ENCODE measurements around the gene TTC14.
"Not testable (repeated sequence)": the region's sequence is repeated elsewhere in the genome, so short reads cannot be mapped to it uniquely, and the experiment has no call there.

Gene TTC14, protein sequence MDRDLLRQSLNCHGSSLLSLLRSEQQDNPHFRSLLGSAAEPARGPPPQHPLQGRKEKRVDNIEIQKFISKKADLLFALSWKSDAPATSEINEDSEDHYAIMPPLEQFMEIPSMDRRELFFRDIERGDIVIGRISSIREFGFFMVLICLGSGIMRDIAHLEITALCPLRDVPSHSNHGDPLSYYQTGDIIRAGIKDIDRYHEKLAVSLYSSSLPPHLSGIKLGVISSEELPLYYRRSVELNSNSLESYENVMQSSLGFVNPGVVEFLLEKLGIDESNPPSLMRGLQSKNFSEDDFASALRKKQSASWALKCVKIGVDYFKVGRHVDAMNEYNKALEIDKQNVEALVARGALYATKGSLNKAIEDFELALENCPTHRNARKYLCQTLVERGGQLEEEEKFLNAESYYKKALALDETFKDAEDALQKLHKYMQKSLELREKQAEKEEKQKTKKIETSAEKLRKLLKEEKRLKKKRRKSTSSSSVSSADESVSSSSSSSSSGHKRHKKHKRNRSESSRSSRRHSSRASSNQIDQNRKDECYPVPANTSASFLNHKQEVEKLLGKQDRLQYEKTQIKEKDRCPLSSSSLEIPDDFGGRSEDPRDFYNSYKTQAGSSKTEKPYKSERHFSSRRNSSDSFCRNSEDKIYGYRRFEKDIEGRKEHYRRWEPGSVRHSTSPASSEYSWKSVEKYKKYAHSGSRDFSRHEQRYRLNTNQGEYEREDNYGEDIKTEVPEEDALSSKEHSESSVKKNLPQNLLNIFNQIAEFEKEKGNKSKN

DNA sequence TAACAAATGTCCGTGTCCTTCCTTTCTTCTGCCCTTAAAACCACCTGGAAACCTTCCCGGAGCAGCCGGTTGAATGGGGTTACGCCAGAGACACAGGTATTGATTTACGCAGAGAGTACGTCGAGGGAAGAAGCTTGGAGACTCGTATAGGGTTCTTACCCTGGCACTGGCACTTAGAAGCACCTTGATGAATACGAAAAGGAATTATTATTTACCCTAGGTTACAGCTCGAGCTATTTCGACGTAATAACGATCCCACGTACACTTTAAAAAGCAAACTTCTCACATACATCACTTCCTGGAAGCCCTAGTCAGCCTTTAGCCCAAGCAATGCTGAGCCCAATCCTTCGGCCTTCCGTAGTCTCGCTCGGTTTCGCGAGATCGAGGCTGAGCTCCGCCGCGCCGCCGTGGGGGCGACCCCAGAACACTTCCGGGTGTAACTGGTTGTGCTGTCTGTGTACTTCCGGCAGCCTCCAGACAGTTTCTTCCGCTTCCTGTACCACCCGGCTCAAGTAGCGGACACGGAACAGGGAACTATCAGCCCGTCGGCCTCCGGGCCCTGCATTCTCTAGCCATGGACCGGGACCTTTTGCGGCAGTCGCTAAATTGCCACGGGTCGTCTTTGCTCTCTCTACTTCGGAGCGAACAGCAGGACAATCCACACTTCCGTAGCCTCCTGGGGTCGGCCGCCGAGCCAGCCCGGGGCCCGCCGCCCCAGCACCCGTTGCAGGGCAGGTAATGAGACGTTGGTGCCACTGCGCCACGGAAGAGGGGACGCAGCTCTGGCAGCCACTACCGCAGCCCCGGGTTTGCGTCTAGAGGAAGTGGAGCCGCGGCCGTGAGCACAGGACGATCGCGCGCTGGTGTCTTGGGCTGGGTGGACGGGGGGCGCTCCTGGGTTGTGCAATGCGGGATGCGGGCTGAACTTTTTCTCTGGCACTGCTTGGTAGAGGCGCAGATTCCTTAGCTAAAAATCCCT lies at the start of gene TTC14:
Gene TTC14 (plus strand): TSS at position 476 of the 979 bp plus-strand sequence. CDS start 99 bp downstream, at position 575.
- DNase-seq (ENCODE audit: low spot score in 2 of 2) = peak; percentile 85 to 90
- no peaks in the 10 kb centered on the region for H3K9me3 Mint-ChIP-seq
- H3K27me3 Mint-ChIP-seq = peaks cover 19% of the 10 kb centered on the region
- peaks cover 28% of the 10 kb centered on the region for H3K4me1 Mint-ChIP-seq
- H3K4me3 Mint-ChIP-seq = peak within 1 kb of the TSS; percentile 93
- peak; percentile 96 for ATAC-seq (replicated peaks; ENCODE audit: extremely low read depth, poor library complexity, severe bottlenecking)
- H3K27ac Mint-ChIP-seq (ENCODE audit: low read depth) = peak within 1 kb of the TSS; percentile 97
- H3K36me3 Mint-ChIP-seq (ENCODE audit: insufficient read depth) = peaks cover 42% of the 10 kb centered on the region

DNA sequence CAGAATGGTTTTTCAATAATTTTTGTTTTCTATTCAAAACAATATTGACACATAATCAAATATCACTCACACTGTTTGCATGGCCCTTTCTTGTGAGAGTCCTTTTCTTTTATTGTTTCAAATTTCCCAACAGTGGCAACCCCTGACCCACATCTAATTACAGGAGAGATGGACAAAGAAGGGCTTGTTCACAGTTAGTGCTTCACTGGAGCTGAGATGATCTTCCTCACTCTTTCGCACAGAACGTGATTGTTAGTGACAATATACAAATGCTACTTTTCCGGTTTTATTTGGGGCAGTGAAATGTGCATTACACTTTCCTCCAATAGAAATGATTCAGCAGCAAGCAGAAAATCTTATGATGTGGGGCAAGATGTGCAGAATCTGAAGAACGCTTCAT lies 38.6 kb upstream of the TTC14 start:
- Mint-ChIP-seq H3K4me1 (no peaks in the 10 kb centered on the region), H3K27me3 (peaks cover 43% of the 10 kb centered on the region), H3K4me3 (no peak overlapping the region), H3K36me3 (ENCODE audit: insufficient read depth) (no peaks in the 10 kb centered on the region), H3K9me3 (peaks cover 11% of the 10 kb centered on the region), H3K27ac (ENCODE audit: low read depth) (no peak overlapping the region)
- ATAC-seq (replicated peaks; ENCODE audit: extremely low read depth, poor library complexity, severe bottlenecking) (no peak), DNase-seq (ENCODE audit: low spot score in 2 of 2) (no peak)

DNA sequence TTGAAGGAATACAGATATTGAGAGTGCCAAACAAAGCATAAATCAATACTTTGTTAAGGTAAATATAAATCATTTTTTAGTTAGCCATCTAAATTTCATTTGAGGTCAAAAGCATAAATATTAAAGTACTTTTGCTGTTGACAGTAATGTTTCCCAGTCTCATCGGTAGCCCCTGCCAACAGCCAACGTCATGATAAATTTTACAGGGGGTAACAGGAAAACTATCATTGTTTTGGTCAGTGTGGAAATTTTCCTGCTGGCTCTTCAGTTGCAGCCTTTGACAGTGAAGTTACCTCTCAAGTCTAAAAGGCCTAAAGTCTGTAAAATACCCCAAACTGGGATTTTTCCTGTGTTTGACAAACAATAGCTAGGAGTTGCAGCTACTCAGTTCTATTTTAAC lies 37.3 kb upstream of the TTC14 start:
- Mint-ChIP-seq H3K36me3 (ENCODE audit: insufficient read depth) (no peaks in the 10 kb centered on the region), H3K4me3 (no peak overlapping the region), H3K4me1 (no peaks in the 10 kb centered on the region), H3K27ac (ENCODE audit: low read depth) (no peak overlapping the region), H3K9me3 (peaks cover 2% of the 10 kb centered on the region), H3K27me3 (peaks cover 40% of the 10 kb centered on the region)
- DNase-seq (ENCODE audit: low spot score in 2 of 2) (no peak), ATAC-seq (replicated peaks; ENCODE audit: extremely low read depth, poor library complexity, severe bottlenecking) (no peak)

DNA sequence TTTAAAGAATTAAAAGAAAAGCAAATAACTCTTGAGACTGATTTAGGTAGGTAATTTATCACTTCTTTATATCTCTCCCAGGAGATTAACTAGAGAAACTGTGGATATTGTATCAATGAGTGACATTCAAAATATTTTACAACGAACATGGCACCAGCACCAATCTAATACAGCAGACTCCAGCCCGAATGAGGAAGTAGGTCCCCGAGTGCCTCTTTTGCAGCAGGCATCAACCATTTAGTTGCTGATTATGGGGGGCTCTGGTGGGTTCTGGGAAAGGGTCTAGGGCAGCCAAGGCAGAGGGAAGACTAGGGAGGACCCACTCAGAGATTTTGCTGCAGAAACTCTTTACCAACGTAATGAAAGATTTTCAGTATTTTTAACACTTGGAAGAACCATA lies 31.7 kb upstream of the TTC14 start:
- DNase-seq (ENCODE audit: low spot score in 2 of 2) (no peak), ATAC-seq (replicated peaks; ENCODE audit: extremely low read depth, poor library complexity, severe bottlenecking) (no peak)
- Mint-ChIP-seq H3K27ac (ENCODE audit: low read depth) (no peak overlapping the region), H3K4me3 (no peak overlapping the region), H3K9me3 (no peaks in the 10 kb centered on the region), H3K4me1 (no peaks in the 10 kb centered on the region), H3K27me3 (peaks cover 31% of the 10 kb centered on the region), H3K36me3 (ENCODE audit: insufficient read depth) (no peaks in the 10 kb centered on the region)

DNA sequence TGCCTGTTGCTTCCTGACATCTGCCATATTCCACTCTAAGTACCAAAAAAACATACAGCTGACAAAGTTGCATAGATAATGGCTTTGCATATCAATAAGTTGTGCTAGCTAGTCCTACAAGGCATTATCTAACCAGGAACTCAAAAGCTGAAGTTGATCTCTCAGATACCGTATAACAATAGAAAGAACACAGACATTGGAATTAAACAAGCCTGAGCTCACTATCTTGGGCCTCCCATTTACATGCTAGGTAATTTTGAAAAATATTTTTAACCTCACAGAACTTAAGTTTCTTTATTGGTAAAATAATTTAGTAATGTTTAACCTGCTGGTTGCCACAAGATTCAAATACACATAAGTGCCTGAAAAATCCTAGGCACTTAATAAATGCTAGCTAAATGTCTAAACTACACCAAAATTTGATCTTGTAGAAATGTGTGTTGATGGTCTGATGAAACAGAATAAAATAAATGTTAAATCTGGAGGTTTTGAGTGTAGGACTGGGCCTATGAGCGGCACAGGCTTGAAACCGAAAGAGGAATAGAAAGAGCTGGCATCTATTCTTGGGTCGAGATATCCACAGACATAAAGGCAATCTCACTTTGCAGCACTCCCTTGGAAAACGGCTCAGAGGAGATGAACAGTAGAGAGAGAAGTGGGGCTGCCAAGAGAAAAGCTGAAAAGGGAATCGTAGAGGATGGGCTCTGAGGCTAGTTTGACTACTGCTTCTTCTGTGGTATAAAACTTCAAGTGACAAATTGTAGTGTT lies 29.9 kb upstream of the TTC14 start:
- Mint-ChIP-seq H3K27me3 (peaks cover 41% of the 10 kb centered on the region), H3K36me3 (ENCODE audit: insufficient read depth) (no peaks in the 10 kb centered on the region), H3K27ac (ENCODE audit: low read depth) (no peak overlapping the region), H3K4me3 (no peak overlapping the region), H3K9me3 (no peaks in the 10 kb centered on the region), H3K4me1 (no peaks in the 10 kb centered on the region)
- ATAC-seq (replicated peaks; ENCODE audit: extremely low read depth, poor library complexity, severe bottlenecking) (no peak), DNase-seq (ENCODE audit: low spot score in 2 of 2) (no peak)

DNA sequence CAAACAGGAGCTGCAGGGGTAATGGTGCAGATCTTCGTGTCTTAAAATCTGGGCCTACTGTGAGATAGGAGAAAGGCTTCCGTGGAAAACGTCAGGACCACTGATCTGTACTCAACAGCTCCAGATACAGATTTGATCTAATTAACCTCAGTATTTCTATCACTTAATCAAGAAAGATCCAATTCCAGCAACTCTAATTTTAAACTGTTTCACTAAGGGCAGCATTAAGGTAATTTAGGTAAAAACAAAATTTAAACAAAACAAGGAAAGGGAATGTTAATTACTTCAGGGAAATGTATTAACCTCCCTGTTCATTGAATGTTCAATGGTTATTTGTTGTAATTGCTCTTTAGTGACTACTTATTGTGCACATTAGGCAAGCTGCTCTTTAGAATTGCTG lies 26.4 kb upstream of the TTC14 start:
- ATAC-seq (replicated peaks; ENCODE audit: extremely low read depth, poor library complexity, severe bottlenecking) (no peak), DNase-seq (ENCODE audit: low spot score in 2 of 2) (no peak)
- H3K9me3 Mint-ChIP-seq = no peaks in the 10 kb centered on the region
- H3K4me3 Mint-ChIP-seq = no peak overlapping the region
- H3K27ac Mint-ChIP-seq (ENCODE audit: low read depth) = no peak overlapping the region
- no peaks in the 10 kb centered on the region for H3K4me1 Mint-ChIP-seq
- H3K27me3 Mint-ChIP-seq = peaks cover 16% of the 10 kb centered on the region
- no peaks in the 10 kb centered on the region for H3K36me3 Mint-ChIP-seq (ENCODE audit: insufficient read depth)

DNA sequence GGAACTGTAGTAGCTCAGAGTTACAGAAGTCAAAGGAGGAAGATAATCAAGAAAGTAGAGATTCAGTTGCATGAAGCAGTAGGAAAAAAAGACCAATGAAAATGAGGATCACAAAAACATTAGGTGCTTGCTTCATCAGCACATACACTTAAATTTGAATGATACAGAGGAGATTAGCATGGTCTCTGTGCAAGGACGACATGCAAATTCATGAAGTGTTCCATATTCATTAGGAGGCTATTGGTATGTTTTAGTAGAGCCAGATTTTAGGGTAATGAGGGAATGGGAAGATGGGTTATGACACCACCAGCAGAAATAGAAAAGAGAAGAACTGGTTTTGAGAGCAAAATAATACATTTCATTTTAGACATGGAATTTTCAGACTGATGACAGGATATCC lies 21.0 kb upstream of the TTC14 start:
- Mint-ChIP-seq H3K36me3 (ENCODE audit: insufficient read depth) (no peaks in the 10 kb centered on the region), H3K4me3 (no peak overlapping the region), H3K27me3 (peaks cover 34% of the 10 kb centered on the region), H3K9me3 (no peaks in the 10 kb centered on the region), H3K27ac (ENCODE audit: low read depth) (no peak overlapping the region), H3K4me1 (no peaks in the 10 kb centered on the region)
- DNase-seq (ENCODE audit: low spot score in 2 of 2) (no peak), ATAC-seq (replicated peaks; ENCODE audit: extremely low read depth, poor library complexity, severe bottlenecking) (no peak)

DNA sequence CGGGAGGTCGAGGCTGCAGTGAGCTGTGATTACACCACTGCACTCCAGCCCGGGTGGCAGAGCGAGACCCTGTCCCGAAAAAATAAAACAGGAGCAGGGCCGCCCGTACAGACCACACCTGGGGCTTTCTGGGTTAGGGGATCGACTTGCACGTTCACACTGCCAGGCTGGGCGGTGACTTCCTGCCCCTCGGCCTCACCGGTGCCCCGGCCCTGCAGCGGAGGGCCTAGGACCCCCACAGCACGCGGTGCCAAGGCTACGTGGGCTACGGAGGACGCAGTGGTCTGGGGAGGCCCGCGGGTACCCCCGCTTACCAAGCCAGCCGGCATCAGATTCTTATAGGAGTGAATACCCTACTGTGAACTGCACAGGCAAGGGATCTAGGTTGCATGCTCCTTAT lies 11.6 kb upstream of the TTC14 start:
- ATAC-seq (replicated peaks; ENCODE audit: extremely low read depth, poor library complexity, severe bottlenecking) = no peak
- peaks cover 79% of the 10 kb centered on the region for H3K27me3 Mint-ChIP-seq
- no peaks in the 10 kb centered on the region for H3K36me3 Mint-ChIP-seq (ENCODE audit: insufficient read depth)
- H3K4me1 Mint-ChIP-seq = no peaks in the 10 kb centered on the region
- no peaks in the 10 kb centered on the region for H3K9me3 Mint-ChIP-seq
- no peak overlapping the region for H3K27ac Mint-ChIP-seq (ENCODE audit: low read depth)
- no peak overlapping the region for H3K4me3 Mint-ChIP-seq
- no peak for DNase-seq (ENCODE audit: low spot score in 2 of 2)

DNA sequence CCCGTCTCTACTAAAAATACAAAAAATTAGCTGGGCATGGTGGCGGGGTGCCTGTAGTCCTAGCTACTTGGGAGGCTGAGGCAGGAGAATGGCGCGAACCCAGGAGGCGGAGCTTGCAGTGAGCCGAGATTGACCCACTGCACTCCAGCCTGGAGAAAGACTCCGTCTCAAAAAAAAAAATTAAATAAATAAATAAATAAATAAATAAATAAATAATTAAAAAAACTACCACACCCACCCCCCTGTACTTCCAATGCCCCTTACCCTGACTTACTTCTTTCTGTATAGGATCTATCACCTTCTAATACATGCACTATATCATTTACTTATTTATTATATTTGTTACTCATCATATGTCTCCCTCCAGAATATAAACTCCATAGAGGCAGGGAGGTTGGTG lies 8.3 kb upstream of the TTC14 start:
- not testable (repeated sequence) for DNase-seq (ENCODE audit: low spot score in 2 of 2); H3K4me1 Mint-ChIP-seq; H3K9me3 Mint-ChIP-seq; ATAC-seq (replicated peaks; ENCODE audit: extremely low read depth, poor library complexity, severe bottlenecking); H3K4me3 Mint-ChIP-seq; H3K36me3 Mint-ChIP-seq (ENCODE audit: insufficient read depth); H3K27ac Mint-ChIP-seq (ENCODE audit: low read depth)
- H3K27me3 Mint-ChIP-seq = peaks cover 65% of the 10 kb centered on the region

DNA sequence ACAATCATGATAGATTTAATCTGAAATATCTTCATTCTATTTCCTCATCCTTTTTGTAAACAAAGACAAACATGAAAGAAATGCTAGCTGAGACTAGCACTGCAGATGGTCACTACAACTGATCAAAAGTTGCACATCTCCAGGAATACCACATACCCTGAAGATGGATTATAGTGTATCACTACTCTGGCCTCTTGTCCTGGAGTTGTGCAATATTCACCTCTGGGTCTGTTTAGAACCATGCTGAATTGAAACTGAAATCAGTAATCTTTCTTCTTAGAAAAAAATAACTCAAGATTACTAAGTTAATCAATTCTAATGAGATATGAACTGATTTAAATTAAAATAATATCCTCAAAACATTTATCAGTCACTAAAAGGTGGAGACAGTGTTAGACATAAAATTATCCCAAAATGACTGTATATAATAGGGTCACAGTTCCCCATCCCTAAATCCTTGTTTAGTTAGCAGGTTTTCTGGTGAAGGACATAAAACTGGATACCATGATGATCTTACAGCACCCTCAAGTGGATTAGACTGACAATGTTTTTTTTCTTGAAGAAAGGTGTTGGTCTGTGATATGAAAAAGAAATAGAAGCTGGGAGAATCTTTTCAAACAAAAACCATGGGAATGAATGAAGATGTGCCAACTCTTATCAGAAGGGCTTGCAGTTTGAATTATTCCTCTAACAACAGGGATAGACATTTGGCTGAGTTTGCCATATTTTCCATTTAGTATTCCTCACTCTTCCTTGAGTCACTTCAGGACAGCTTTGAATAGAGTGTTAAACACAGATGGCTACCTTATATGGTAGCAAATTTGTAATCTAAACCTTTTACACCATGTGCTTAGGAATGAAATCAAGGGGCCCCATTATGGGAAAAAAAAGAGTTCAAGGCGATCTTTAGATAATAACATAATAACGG lies 7.1 kb upstream of the TTC14 start:
- Mint-ChIP-seq H3K27me3 (peaks cover 61% of the 10 kb centered on the region), H3K27ac (ENCODE audit: low read depth) (no peak overlapping the region), H3K4me3 (no peak overlapping the region), H3K36me3 (ENCODE audit: insufficient read depth) (peaks cover 1% of the 10 kb centered on the region), H3K9me3 (no peaks in the 10 kb centered on the region), H3K4me1 (no peaks in the 10 kb centered on the region)
- no peak for DNase-seq (ENCODE audit: low spot score in 2 of 2)
- no peak for ATAC-seq (replicated peaks; ENCODE audit: extremely low read depth, poor library complexity, severe bottlenecking)

DNA sequence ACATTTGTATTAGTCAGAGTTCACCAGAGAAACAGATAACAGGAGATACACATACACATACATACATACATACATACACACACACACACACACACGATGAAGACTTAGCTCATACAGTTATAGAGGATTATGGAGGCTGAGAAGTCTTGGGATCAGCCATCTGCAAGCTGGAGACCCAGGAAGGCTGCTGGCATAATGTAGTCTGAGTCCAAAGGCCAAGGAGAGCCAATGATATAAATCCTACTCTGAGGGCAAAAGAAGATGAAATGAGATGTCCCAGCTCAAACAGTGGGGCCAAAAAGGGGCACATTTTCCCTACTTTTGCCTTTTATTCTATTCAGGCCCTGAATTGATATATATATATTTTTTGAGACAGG lies 6.4 kb upstream of the TTC14 start:
- ATAC-seq (replicated peaks; ENCODE audit: extremely low read depth, poor library complexity, severe bottlenecking) (no peak), DNase-seq (ENCODE audit: low spot score in 2 of 2) (no peak)
- H3K4me3 Mint-ChIP-seq = no peak overlapping the region
- H3K27me3 Mint-ChIP-seq = peaks cover 60% of the 10 kb centered on the region
- no peaks in the 10 kb centered on the region for H3K9me3 Mint-ChIP-seq
- peaks cover 1% of the 10 kb centered on the region for H3K36me3 Mint-ChIP-seq (ENCODE audit: insufficient read depth)
- no peaks in the 10 kb centered on the region for H3K4me1 Mint-ChIP-seq
- no peak overlapping the region for H3K27ac Mint-ChIP-seq (ENCODE audit: low read depth)

All from central memory CD8-positive, alpha-beta T cell (primary cell).